ENCODE data around the gene MBD6. TPM values are rescaled to one million over a fixed set of nuclear protein-coding genes. Genes with fewer than 3 reads are reported as not detected.
A peak's percentile ranks its signal among the peaks of the same experiment; 100 is the strongest.

MBD6 gene
- total and polyA plus RNA-seq, 7 donors, result 11.6 to 52.9 (median 29.5) TPM

GRCh38 chr12:57477710-57478681 is 44.6 kb upstream of the MBD6 start:
- 65 to 76% (median 72%) methylated on average over 11 to 12 of the region's 12 CpGs for WGBS, 3 donors
- Histone ChIP-seq H3K9me3 (no peaks in the 10 kb centered on the region), H3K27me3 (ENCODE audit: insufficient read depth in 3 of 3, low read length in 2 of 3) (peaks cover 0 to 45% (median 18%) of the 10 kb centered on the region in 3 donors), H3K4me3 (peak overlapping the region; percentile 36), H3K36me3 (ENCODE audit: insufficient read depth in 1 of 2, low read depth in 1 of 2) (no peaks in the 10 kb centered on the region), H3K4me1 (peaks cover 13% of the 10 kb centered on the region), H3K27ac (peak overlapping the region; percentile 16)
- TF ChIP-seq, protein P1, sequence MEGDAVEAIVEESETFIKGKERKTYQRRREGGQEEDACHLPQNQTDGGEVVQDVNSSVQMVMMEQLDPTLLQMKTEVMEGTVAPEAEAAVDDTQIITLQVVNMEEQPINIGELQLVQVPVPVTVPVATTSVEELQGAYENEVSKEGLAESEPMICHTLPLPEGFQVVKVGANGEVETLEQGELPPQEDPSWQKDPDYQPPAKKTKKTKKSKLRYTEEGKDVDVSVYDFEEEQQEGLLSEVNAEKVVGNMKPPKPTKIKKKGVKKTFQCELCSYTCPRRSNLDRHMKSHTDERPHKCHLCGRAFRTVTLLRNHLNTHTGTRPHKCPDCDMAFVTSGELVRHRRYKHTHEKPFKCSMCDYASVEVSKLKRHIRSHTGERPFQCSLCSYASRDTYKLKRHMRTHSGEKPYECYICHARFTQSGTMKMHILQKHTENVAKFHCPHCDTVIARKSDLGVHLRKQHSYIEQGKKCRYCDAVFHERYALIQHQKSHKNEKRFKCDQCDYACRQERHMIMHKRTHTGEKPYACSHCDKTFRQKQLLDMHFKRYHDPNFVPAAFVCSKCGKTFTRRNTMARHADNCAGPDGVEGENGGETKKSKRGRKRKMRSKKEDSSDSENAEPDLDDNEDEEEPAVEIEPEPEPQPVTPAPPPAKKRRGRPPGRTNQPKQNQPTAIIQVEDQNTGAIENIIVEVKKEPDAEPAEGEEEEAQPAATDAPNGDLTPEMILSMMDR (IDR thresholded peaks at IDR 0.05), result no peak
- DNase-seq, result no peak
- intact Hi-C loops (cut with DNase I), result no loop called here
- no peak for ATAC-seq

- Histone ChIP-seq H3K4me3 (no peak overlapping the region), H3K4me1 (peaks cover 13% of the 10 kb centered on the region), H3K27ac (no peak overlapping the region), H3K9me3 (no peaks in the 10 kb centered on the region), H3K27me3 (ENCODE audit: insufficient read depth in 3 of 3, low read length in 2 of 3) (peaks cover 0 to 35% (median 15%) of the 10 kb centered on the region in 3 donors), H3K36me3 (ENCODE audit: insufficient read depth in 1 of 2, low read depth in 1 of 2) (no peaks in the 10 kb centered on the region)
- TF ChIP-seq, protein P1 (IDR thresholded peaks at IDR 0.05), result no peak
- 72 to 74% (median 74%) methylated on average over 10 of the region's 10 CpGs for WGBS, 3 donors
- ATAC-seq, result no peak
- no peak for DNase-seq
- intact Hi-C loops (cut with DNase I), result no loop called here
Observed at GRCh38 chr12:57479043-57479375, 43.6 kb upstream of the MBD6 start.

DNA sequence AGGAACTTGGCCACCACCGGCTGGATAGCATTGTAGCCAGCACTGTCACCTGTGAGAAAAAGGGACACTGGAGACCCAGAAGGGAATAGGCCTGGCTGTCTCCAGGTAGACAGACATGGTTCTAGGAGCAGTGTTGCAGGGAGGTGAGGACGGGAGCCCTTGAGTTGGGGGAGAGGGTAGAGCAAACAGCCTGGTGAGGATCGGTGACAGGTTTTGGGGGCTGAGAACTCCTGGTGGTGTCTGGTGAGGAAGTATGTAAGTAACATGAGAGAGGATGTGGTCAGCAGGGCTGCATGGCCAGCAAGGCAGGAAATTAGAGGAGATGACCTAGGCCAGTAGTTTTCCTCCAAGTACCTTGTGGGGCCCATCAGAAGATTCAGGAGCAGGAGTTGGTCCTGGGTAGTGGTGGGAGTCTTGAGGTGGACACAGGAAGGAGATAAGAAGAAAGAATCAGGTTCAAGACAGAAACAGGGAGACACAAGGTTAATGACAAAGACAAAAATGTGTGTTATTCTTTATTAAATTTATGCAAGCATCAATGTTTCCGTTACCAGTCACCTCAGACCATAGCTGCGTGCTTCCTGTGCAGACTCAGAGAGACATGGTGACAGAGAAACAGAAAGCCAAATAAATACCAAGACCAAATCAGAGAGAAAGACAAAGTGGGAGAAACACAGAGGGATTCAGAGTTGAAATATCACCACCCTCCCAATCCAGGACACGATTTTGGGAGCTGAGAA is 43.1 kb upstream of the MBD6 start, which contains the start of gene ARHGAP9:
ARHGAP9 (minus strand) TSS at position 491 of the 740 bp plus-strand sequence; CDS start at position 31, 460 bp downstream.
- DNase-seq (no peak), ATAC-seq (no peak)
- 66 to 78% (median 74%) methylated on average over 6 of the region's 6 CpGs for WGBS, 3 donors
- Histone ChIP-seq H3K9me3 (no peaks in the 10 kb centered on the region), H3K27me3 (ENCODE audit: insufficient read depth in 3 of 3, low read length in 2 of 3) (peaks cover 0 to 29% (median 13%) of the 10 kb centered on the region in 3 donors), H3K4me3 (no peak within 1 kb of the TSS), H3K4me1 (peaks cover 13% of the 10 kb centered on the region), H3K27ac (no peak within 1 kb of the TSS), H3K36me3 (ENCODE audit: insufficient read depth in 1 of 2, low read depth in 1 of 2) (no peaks in the 10 kb centered on the region)
- TF ChIP-seq, protein P1 (IDR thresholded peaks at IDR 0.05), result no peak
- intact Hi-C loops (cut with DNase I), result no loop called here

DNA sequence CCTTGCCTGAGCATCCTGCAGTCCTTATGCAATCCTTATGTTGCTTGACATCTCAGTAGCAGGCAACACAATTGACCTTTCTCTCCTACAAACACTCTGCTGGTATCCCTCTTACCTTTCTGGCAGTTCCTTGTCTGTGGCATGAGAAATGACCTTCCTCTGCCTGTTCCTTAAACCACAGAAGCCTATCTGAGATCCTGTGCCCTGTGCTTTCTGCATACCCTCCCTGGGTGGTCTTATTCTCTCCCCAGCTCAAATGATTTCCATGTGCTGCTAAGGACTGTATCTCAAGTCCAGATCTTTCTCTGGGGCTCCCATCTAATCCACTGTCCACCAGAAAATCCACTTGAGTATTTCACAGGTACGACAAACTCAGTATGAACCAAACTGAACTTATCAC is 41.0 kb upstream of the MBD6 start:
- Histone ChIP-seq H3K36me3 (ENCODE audit: insufficient read depth in 1 of 2, low read depth in 1 of 2) (no peaks in the 10 kb centered on the region), H3K9me3 (no peaks in the 10 kb centered on the region), H3K27me3 (ENCODE audit: insufficient read depth in 3 of 3, low read length in 2 of 3) (peaks cover 0 to 9% (median 7%) of the 10 kb centered on the region in 3 donors), H3K4me3 (no peak overlapping the region), H3K4me1 (no peaks in the 10 kb centered on the region), H3K27ac (no peak overlapping the region)
- ATAC-seq (no peak), DNase-seq (no peak)
- intact Hi-C loops (cut with DNase I), result no loop called here
- WGBS, 3 donors, result 62 to 86% (median 68%) methylated on average over 1 of the region's 1 CpG
- TF ChIP-seq, protein P1 (IDR thresholded peaks at IDR 0.05), result no peak
